Lung (tissue), 12 donors: ENCODE results near the gene COL17A1. TPM values are rescaled to one million over a fixed set of nuclear protein-coding genes. Genes with fewer than 3 reads are reported as not detected.

Source experiments
- ATAC-seq: fragments of 200-7000 bp; cut with Tn5 transposase; one replicate; pipeline ENCODE4 v1.9.1; 2020; ENCODE audit warnings: moderate number of reproducible peaks; ENCODE audit not compliant: insufficient read depth, low FRiP score
- DNase-seq, 3 donors: peaks; one replicate each; pipeline ENCODE4 v3.0.0-alpha.2; 2013 to 2017
- H3K27ac ChIP-seq, 2 donors: one replicate each; pipeline ENCODE4 v1.5.1; 2013; ENCODE audit warnings: mild to moderate bottlenecking in 2 of 2, moderate library complexity in 2 of 2, control low read depth in 1 of 2, inconsistent platforms in 1 of 2, low read depth in 1 of 2, low read length in 1 of 2
- H3K27me3 ChIP-seq, 3 donors: one replicate each; pipeline ENCODE4 v1.5.1; 2013; ENCODE audit warnings: low read length in 2 of 3; ENCODE audit not compliant: control insufficient read depth in 3 of 3, insufficient read depth in 3 of 3
- H3K36me3 ChIP-seq, 4 donors: one replicate each; pipeline ENCODE4 v1.5.1; 2013; ENCODE audit warnings: low read length in 4 of 4, mild to moderate bottlenecking in 1 of 4, moderate library complexity in 1 of 4; ENCODE audit not compliant: control insufficient read depth in 4 of 4, insufficient read depth in 4 of 4
- H3K4me1 ChIP-seq, 5 donors: one replicate each; pipeline ENCODE4 v1.5.1; 2013; ENCODE audit warnings: low read length in 5 of 5, mild to moderate bottlenecking in 2 of 5, moderate library complexity in 1 of 5; ENCODE audit not compliant: control insufficient read depth in 5 of 5, insufficient read depth in 5 of 5
- H3K4me3 ChIP-seq: one replicate; pipeline ENCODE4 v1.5.1; 2013; ENCODE audit warnings: mild to moderate bottlenecking, control low read depth, moderate library complexity
- H3K9ac ChIP-seq, 2 donors: one replicate each; pipeline ENCODE4 v1.5.1; 2013; ENCODE audit warnings: low read length in 2 of 2, control low read depth in 1 of 2; ENCODE audit not compliant: insufficient read depth in 1 of 2
- H3K9me3 ChIP-seq, 4 donors: one replicate each; pipeline ENCODE4 v1.5.1; 2013; ENCODE audit warnings: low read length in 3 of 4, mild to moderate bottlenecking in 1 of 4, moderate library complexity in 1 of 4; ENCODE audit not compliant: control insufficient read depth in 4 of 4, insufficient read depth in 3 of 4
- CTCF ChIP-seq: IDR thresholded peaks from 2 replicates; pipeline ENCODE4 v1.5.1; 2012; ENCODE audit warnings: mild to moderate bottlenecking; ENCODE audit errors: control extremely low read depth, extremely low read depth
- WGBS, 2 donors: extraction: QIAGEN DNeasy Blood & Tissue Kit; methylation state at CpG; one replicate each; pipeline ENCODE4 v1.1.7; 2013; 5-methylcytosine and 5-hydroxymethylcytosine counted together
- polyA plus RNA-seq, 2 donors: library from polyadenylated mRNA; stranded (reverse); fragments of 200-250 nt; gene quantifications; one replicate each; pipeline ENCODE4 v1.2.1, GENCODE V29; 2013
- total RNA-seq, 2 donors: library from RNA; depleted of rRNA in 1 of 2; stranded (reverse); fragments of >200 nt in 1 of 2; gene quantifications; one replicate each; pipeline ENCODE4 v1.2.1, GENCODE V29; 2014 to 2021
- donor health status: control.
- donor health status: control.
- donor health status: Bipolar disorder and iron deficiency.
- donor health status: healthy.
- donor health status: DM: yes; HTN: yes; CAD: no.

The COL17A1 gene
- total and polyA plus RNA-seq, 4 donors, result 0.92 to 2.5 (median 2.2) TPM

GRCh38 chr10:104036069-104036384, 49.7 kb downstream of the COL17A1 start:
- no peaks in the 10 kb centered on the region for H3K9me3 ChIP-seq
- no peak for TF ChIP-seq CTCF
- peaks cover 0 to 17% (median 5%) of the 10 kb centered on the region in 4 donors for H3K36me3 ChIP-seq
- ATAC-seq, result no peak
- no peak overlapping the region for H3K4me3 ChIP-seq
- no peak for DNase-seq
- WGBS, 2 donors, result 66 to 84% methylated on average over 3 of the region's 3 CpGs
- no peak overlapping the region for H3K27ac ChIP-seq
- H3K9ac ChIP-seq, result no peak overlapping the region
- H3K27me3 ChIP-seq, result no peaks in the 10 kb centered on the region
- H3K4me1 ChIP-seq, result no peaks in the 10 kb centered on the region

- 74 to 83% methylated on average over 18 of the region's 18 CpGs for WGBS, 2 donors
- no peak for TF ChIP-seq CTCF
- Histone ChIP-seq H3K36me3 (peaks cover 0 to 17% (median 6%) of the 10 kb centered on the region in 4 donors), H3K4me1 (no peaks in the 10 kb centered on the region), H3K4me3 (no peak overlapping the region), H3K9me3 (no peaks in the 10 kb centered on the region), H3K27ac (no peak overlapping the region), H3K9ac (no peak overlapping the region), H3K27me3 (no peaks in the 10 kb centered on the region)
- ATAC-seq (no peak), DNase-seq (no peak)
These were observed 50.2 kb downstream of the COL17A1 start for GRCh38 chr10:104035194-104036068.

- ATAC-seq, result no peak
- Histone ChIP-seq H3K4me3 (no peak overlapping the region), H3K4me1 (no peaks in the 10 kb centered on the region), H3K27me3 (no peaks in the 10 kb centered on the region), H3K9me3 (no peaks in the 10 kb centered on the region), H3K36me3 (peaks cover 0 to 17% (median 7%) of the 10 kb centered on the region in 4 donors), H3K9ac (no peak overlapping the region), H3K27ac (no peak overlapping the region)
- 68 to 71% methylated on average over 22 to 23 of the region's 23 CpGs for WGBS, 2 donors
- TF ChIP-seq CTCF, result no peak
- DNase-seq, result no peak
These were observed 51.1 kb downstream of the COL17A1 start for GRCh38 chr10:104034401-104035193.
